Lower leg skin (tissue), 3 donors: Measurements from ENCODE around the gene PCNX1.

ENCODE experiments used
- CTCF ChIP-seq, 3 donors: fragments of 450-650 bp; IDR thresholded peaks; one replicate each; pipeline ENCODE4 v1.5.1; 2016; ENCODE audit warnings: antibody characterized with exemption in 3 of 3, mild to moderate bottlenecking in 3 of 3, moderate library complexity in 2 of 3
- POLR2A ChIP-seq, 2 donors: fragments of 450-650 bp; IDR thresholded peaks; one replicate each; pipeline ENCODE4 v1.6.1; 2016 to 2017; ENCODE audit warnings: antibody characterized with exemption in 2 of 2, mild to moderate bottlenecking in 1 of 2, moderate library complexity in 1 of 2

GRCh38 chr14:70921669-70922068 lies 14.4 kb downstream of the PCNX1 start:
- TF ChIP-seq POLR2A (IDR thresholded peaks at IDR 0.05), result no peak
- TF ChIP-seq CTCF (IDR thresholded peaks at IDR 0.05), result no peak
